Measurements from ENCODE around the gene EML6. TPM values are rescaled to one million over a fixed set of nuclear protein-coding genes. Genes with fewer than 3 reads are reported as not detected.

The EML6 gene
- total and polyA plus RNA-seq, 10 of the 15 experiments (the other 5 are each of a cell fraction or from before 2014, with no cell fraction given), result 0.09 to 0.67 (median 0.21) TPM

DNA sequence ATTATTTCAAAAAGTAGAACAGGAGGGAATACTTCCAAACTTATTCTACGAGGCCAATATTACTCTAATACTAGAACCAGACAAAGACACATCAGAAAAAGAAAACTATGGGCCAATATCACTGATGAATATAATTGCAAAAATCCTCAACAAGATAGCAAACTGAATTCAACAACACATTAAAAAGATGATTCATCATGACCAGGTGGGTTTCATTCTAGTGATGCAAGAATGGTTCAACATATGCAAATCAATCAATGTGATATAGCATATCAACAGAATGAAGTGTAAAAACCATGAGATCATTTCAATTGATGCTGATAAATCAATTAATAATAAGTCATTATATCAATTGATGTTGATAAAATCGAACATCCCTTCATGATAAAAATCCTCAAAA is 22.4 kb upstream of the EML6 start:
- Histone ChIP-seq H3K27ac (ENCODE audit: control insufficient read depth, insufficient read depth) (no peak overlapping the region), H3K9me3 (replicated peaks; ENCODE audit: control insufficient read depth, insufficient read depth, low read length) (no peaks in the 10 kb centered on the region; the same call in 2 of the 3 replicates), H3K36me3 (ENCODE audit: control insufficient read depth in 2 of 2, insufficient read depth in 2 of 2, low read length in 1 of 2) (no peaks in the 10 kb centered on the region), H2AFZ (ENCODE audit: control insufficient read depth, low read depth, low read length) (no peak overlapping the region), H4K20me1 (ENCODE audit: control insufficient read depth, insufficient read depth) (no peaks in the 10 kb centered on the region), H3K4me2 (ENCODE audit: control insufficient read depth, insufficient read depth) (no peak overlapping the region), H3K9ac (ENCODE audit: control insufficient read depth, insufficient read depth, low read length) (no peak overlapping the region), H3K27me3 (replicated peaks in 1 of 2; ENCODE audit: control insufficient read depth in 2 of 2, insufficient read depth in 2 of 2, low read length in 1 of 2) (no peaks in the 10 kb centered on the region), H3K79me2 (ENCODE audit: control insufficient read depth, insufficient read depth, low read length) (no peaks in the 10 kb centered on the region), H3K4me3 (no peak overlapping the region), H3K4me1 (ENCODE audit: control insufficient read depth, insufficient read depth, low read length) (no peaks in the 10 kb centered on the region)
- FAIRE-seq, result no peak
- BruUV-seq (replicated peaks), result no TSS peak
- ChIA-PET POLR2A (no interaction called here), RAD21 (ENCODE audit: unreplicated experiment) (interaction anchor here (4.7 kb wide), 2 partner anchors 35 to 178 kb away, joined by 98 to 135 read pairs; no protein-coding TSS in a partner anchor), SMC1A (ENCODE audit: uncharacterized antibody, unreplicated experiment) (interaction anchor here (4.0 to 7.4 kb wide), 3 partner anchors 9 to 178 kb away, joined by 34 to 187 read pairs (median 125); no protein-coding TSS in a partner anchor), CTCF (interaction anchor here (1.2 to 7.7 kb wide), 3 partner anchors 8 to 177 kb away, joined by 3 to 225 read pairs (median 177); no protein-coding TSS in a partner anchor)
- intact Hi-C loops (cut with micrococcal nuclease; ENCODE audit: unreplicated experiment), result loop anchor here (5.0 kb wide), 1 partner anchor 494 kb away; no protein-coding TSS in a partner anchor
- 19% methylated on average over 2 of the region's 2 CpGs for WGBS (ENCODE audit: insufficient coverage, insufficient replicate concordance, low lambda C conversion rate, missing lambda C conversion rate)
- TF ChIP-seq BHLHE40 (IDR thresholded peaks at IDR 0.05; ENCODE audit: borderline replicate concordance in 1 of 2, low read depth in 2 of 2, low read length in 1 of 2) (no peak), MTA3 (IDR thresholded peaks at IDR 0.05; ENCODE audit: borderline replicate concordance, low read length) (no peak), KLF5 (IDR thresholded peaks at IDR 0.05; ENCODE audit: partially characterized antibody) (no peak), ZBED1 (IDR thresholded peaks at IDR 0.05; ENCODE audit: borderline replicate concordance) (no peak), ESRRA (IDR thresholded peaks at IDR 0.05; ENCODE audit: low read length) (no peak), CBX3 (IDR thresholded peaks at IDR 0.05; ENCODE audit: borderline replicate concordance, low read depth) (no peak), RELA (IDR thresholded peaks at IDR 0.05; ENCODE audit: borderline replicate concordance, partially characterized antibody) (no peak)
- TF ChIP-seq, protein P1, sequence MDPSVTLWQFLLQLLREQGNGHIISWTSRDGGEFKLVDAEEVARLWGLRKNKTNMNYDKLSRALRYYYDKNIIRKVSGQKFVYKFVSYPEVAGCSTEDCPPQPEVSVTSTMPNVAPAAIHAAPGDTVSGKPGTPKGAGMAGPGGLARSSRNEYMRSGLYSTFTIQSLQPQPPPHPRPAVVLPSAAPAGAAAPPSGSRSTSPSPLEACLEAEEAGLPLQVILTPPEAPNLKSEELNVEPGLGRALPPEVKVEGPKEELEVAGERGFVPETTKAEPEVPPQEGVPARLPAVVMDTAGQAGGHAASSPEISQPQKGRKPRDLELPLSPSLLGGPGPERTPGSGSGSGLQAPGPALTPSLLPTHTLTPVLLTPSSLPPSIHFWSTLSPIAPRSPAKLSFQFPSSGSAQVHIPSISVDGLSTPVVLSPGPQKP (IDR thresholded peaks at IDR 0.05; ENCODE audit: low read depth, low read length), result no peak
- no peak for DNase-seq (ENCODE audit: low read depth, low spot score)
- ATAC-seq, result no peak
- in situ Hi-C loops (cut with MboI), result loop anchor here (10.0 to 25.0 kb wide), 2 partner anchors 176 to 589 kb away; partner anchors contain the start of gene ACYP2

Data from GM12878 (cell line).